Measurements from ENCODE around the gene PSMG3.

The PSMG3 gene

GRCh38 chr7:1559626-1560590 lies 9.9 kb downstream of the PSMG3 start:
- no peak for DNase-seq

GRCh38 chr7:1558841-1559625 lies 10.8 kb downstream of the PSMG3 start:
- no peak for DNase-seq

DNA sequence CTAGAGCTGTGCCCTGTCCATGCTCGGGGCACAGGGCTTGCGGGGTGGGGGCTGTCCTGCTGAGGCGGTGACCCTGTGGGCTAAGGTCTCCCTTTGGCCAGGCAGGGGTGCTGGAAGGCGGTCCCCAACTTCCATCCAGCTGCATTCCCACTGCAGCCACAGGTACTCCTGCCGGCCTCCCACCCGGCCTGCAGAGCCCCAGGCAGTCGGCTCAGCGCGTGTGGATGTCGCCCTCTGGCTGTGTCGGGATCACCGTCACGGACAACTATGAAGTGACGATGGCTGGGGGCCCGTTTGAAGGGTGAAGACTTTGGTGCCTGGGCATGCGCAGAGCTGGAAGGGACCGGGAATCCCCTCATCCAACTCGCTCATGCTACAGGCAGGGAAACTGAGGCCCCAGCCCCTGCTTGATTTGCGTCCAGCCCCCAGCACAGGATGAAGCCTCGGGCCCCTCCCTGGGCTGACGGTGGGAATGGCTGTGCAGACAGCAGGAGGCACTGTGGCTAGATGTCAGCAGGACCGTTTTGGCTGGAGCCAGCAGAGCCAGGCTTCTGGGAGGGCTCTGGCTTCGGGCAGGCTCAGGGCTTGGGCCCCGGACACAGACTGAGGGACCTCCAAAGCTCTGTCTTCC lies 11.5 kb downstream of the PSMG3 start:
- no peak for DNase-seq

- DNase-seq = no peak
Observed at GRCh38 chr7:1557771-1558170, 12.1 kb downstream of the PSMG3 start.

GRCh38 chr7:1557006-1557405 lies 12.8 kb downstream of the PSMG3 start:
- DNase-seq = no peak

- no peak for DNase-seq
Observed at GRCh38 chr7:1555813-1556543, 13.9 kb downstream of the PSMG3 start, which contains the start of gene TMEM184A. TMEM184A (minus strand) TSS chr7:1556205; CDS start chr7:1555484, 721 bp downstream.

DNA sequence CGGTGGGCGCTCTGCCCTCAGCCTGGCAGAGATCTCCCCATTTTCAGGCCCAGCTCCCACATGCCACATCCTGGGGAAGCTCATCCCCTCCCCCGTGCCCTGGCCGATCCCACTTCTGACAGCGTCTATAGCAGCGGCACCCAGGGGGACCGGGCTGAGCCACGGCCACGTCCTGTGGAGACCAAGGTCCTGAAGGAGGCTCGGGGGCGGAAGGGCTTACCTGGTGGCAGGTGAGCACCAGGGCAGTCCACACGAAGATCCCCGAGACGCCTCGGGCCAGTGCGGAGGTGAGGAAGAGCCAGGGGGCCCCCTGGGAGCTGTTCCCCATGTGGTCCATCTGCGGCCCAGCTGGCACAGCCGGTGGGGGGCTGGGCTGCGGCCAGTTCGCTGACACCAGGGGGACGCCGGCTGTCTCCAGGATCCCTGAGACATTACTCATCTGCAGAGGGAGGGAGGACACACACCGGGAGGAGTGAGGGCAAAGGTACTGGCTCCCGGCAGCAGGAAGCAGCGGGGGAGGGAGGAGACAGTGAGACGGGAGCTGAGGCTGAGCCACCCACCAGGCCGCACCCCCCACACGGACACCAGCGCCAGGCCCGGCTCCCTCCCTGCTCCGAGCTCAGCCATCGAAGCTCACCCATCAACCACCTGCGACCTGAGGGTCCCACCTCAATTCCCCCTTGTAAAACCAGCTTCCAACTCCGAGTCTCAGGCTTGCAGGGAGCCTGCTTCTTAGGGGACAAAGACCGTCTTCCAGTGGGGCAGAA lies 14.6 kb downstream of the PSMG3 start:
- no peak for DNase-seq

DNA sequence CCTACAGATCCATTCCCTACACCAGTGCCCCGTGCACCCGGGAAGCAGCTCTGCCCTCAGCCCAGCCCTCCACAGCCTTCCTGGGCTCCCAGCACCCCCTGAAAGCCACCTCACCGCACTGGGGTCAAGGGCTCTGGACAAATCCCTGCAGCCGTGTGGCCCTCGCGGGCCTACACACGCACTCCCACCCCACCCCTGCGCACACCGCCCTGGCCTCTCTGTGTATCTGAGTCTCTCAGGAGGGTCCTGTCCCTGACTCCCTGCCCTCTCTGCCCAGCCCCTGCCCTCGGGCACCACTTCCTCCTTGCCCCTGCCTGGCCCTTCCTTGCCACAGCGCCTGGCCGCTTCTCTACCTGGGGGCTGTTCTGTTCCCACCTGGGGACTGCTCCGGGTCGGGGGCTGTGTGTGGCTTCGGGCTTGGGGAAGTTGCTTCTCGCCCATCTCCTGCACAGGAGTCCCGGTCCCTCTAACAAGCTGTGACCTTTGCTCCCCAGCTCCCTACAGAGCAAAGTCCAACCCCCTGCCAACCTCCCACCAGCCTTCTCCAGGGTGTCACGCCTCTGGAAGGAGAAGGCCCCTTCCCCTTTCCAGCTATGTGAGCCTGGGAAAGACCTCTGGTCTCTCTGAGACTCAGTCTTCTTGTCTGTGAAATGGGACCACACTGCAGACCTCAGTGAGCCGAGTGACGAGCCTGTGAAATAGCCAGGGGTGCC lies 15.3 kb downstream of the PSMG3 start:
- no peak for DNase-seq

GRCh38 chr7:1553512-1554210 lies 16.2 kb downstream of the PSMG3 start:
- no peak for DNase-seq

GRCh38 chr7:1552200-1552599 lies 17.6 kb downstream of the PSMG3 start:
- no peak for DNase-seq

GRCh38 chr7:1550846-1551155 lies 19.0 kb downstream of the PSMG3 start:
- DNase-seq = no peak

- DNase-seq = no peak
Observed at GRCh38 chr7:1550005-1550845, 19.6 kb downstream of the PSMG3 start.

DNA sequence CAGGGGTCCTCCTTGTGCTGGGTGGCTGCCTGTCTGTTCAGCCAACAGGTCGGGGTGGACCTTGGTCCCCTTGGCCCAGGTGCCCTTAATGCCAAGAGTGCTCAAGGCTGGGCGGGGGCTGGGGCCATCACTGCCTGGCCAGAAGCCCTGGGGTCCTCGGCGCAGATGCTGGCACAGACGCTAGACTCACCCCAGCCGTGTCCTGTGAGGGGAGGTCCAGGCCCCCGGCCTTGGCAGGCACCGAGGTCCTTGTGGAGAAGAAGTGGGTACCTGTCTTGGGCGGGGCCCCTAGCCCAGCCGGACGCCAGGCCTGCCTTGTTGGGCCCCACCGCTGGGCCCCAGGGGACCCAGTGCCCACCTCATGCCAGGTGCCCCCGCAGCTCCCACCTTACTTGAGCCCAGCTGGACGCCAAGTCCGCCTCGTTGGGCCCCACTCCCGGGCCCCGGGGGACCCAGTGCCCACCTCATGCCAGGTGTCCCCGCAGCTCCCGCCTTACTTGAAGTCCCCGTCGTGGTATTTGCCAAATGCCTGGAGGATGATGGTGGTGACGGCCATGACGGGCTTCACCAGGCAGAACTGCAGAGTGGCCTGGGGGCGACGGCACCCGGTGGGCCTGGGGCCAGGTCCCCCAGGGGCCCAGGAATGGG lies 20.4 kb downstream of the PSMG3 start:
- DNase-seq = no peak

DNA sequence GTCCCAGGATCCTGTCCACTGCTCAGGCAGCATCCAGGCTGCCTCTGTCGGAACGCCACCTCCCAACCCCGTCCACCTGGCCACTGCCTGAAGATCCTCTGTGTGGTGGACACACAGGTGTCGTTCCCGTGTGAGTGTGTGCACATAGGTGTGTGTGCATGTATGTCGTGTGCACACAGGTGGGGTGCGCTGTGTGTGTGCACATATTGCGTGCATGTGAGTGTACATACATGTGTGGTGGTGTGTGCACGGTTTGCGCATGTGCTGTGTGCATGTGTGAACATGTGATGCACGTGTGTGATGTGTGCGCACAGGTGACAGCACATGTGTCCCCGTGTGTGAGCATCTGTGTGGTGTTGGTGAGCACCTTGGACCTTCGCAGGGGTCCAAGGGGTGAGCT lies 20.9 kb downstream of the PSMG3 start:
- DNase-seq = no peak

- DNase-seq = no peak
Observed at GRCh38 chr7:1548438-1548831, 21.4 kb downstream of the PSMG3 start.

DNA sequence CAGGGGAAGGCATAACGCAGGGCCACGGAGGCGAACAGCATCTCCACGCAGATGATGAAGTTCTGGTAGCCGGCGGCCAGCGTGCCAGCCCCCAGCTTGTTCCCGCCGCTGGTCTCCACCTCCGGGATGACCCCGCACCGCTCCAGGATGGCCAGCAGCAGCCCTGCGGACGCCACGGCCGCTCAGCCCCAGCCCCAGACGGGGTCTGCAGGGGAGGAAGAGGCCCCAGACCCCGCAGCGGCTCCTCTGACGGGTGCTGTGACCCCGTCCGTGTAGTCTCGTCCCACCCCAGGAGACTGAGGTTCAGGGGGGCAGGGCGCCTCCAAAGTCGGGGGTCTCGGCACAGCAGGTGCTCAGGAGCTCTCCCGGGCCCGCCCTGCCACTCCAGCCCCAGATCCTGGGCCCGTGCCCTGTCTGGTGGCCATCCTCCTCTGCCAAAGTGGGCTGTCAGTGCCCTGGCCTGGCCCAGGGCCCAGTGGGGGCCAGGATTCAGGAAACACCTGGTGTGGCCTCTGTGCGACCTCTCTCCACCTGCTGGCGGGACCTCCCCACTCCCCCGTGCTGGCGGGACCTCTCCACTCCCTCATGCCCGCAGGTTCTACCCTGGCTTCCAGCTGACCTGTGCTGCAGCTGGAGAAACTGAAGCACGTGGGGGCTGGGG lies 21.9 kb downstream of the PSMG3 start:
- no peak for DNase-seq
